ENCODE data around the gene HAAO. TPM values are rescaled to one million over a fixed set of nuclear protein-coding genes. Genes with fewer than 3 reads are reported as not detected.
A peak's percentile ranks its signal among the peaks of the same experiment; 100 is the strongest.

The HAAO gene
- polyA plus RNA-seq, 3 donors, result 10.5 to 29.6 (median 15.0) TPM

- H3K4me3 Mint-ChIP-seq, result peak overlapping the region; percentile 9 to 74
- no peak overlapping the region for H3K9ac ChIP-seq (ENCODE audit: insufficient read depth, low read length, poor library complexity, severe bottlenecking)
- H3K9me3 ChIP-seq (replicated peaks in 1 of 2; ENCODE audit: control insufficient read depth in 1 of 2, insufficient read depth in 1 of 2, low read length in 2 of 2), result peaks cover 0 to 2% of the 10 kb centered on the region in 2 donors
- TF ChIP-seq CTCF (IDR thresholded peaks at IDR 0.05), result no peak
- peak overlapping the region in 1 of 3 experiments; percentile 34 for H3K4me3 ChIP-seq (replicated peaks in 1 of 3; ENCODE audit: low read depth in 2 of 3, low read length in 3 of 3)
- peaks cover 0 to 5% (median 1%) of the 10 kb centered on the region in 7 donors for H3K9me3 Mint-ChIP-seq
- H3K4me2 ChIP-seq (replicated peaks; ENCODE audit: extremely low read depth, low read length, poor library complexity, severe bottlenecking), result peak overlapping the region; percentile 49
- WGBS (ENCODE audit: insufficient coverage), result 92% methylated on average over 35 of the region's 45 CpGs
- H3K36me3 Mint-ChIP-seq, result peaks cover 17 to 24% of the 10 kb centered on the region in 2 donors
- no peak for DNase-seq
- H3K27ac Mint-ChIP-seq, result peak overlapping the region; percentile 75 to 94 (median 79)
- peak overlapping the region; percentile 47 to 73 for H3K27ac ChIP-seq (ENCODE audit: low read depth in 1 of 2, low read length in 2 of 2)
- H3K79me2 ChIP-seq (ENCODE audit: insufficient read depth, low read length), result no peaks in the 10 kb centered on the region
- H2AFZ ChIP-seq (ENCODE audit: insufficient read depth, low read depth, low read length, poor library complexity, severe bottlenecking), result peak overlapping the region; percentile 74
- no peaks in the 10 kb centered on the region for H3K27me3 ChIP-seq (ENCODE audit: control insufficient read depth in 2 of 2, insufficient read depth in 2 of 2, low read length in 2 of 2)
- H4K20me1 ChIP-seq (ENCODE audit: insufficient read depth, low read length), result no peaks in the 10 kb centered on the region
- peaks cover 43 to 46% of the 10 kb centered on the region in 2 donors for H3K4me1 ChIP-seq (ENCODE audit: control insufficient read depth in 1 of 2, insufficient read depth in 2 of 2, low read length in 2 of 2)
- peaks cover 42% of the 10 kb centered on the region for H3K4me1 Mint-ChIP-seq
- no peaks in the 10 kb centered on the region for H3K36me3 ChIP-seq (replicated peaks in 1 of 2; ENCODE audit: control insufficient read depth in 1 of 2, insufficient read depth in 2 of 2, low read length in 2 of 2)
- peaks cover 0 to 5% (median 3%) of the 10 kb centered on the region in 3 donors for H3K27me3 Mint-ChIP-seq (ENCODE audit: low read depth in 3 of 3)
- intact Hi-C loops (cut with micrococcal nuclease), result loop anchor here in 1 of 2 donors (5.0 kb wide), 1 partner anchor 39 kb away; no protein-coding TSS in a partner anchor
Observed at GRCh38 chr2:42762823-42763804, 29.3 kb downstream of the HAAO start.

GRCh38 chr2:42762155-42762554 lies 30.2 kb downstream of the HAAO start:
- no peak for TF ChIP-seq CTCF (IDR thresholded peaks at IDR 0.05)
- H3K4me2 ChIP-seq (replicated peaks; ENCODE audit: extremely low read depth, low read length, poor library complexity, severe bottlenecking), result no peak overlapping the region
- H3K9me3 Mint-ChIP-seq, result peaks cover 0 to 5% (median 1%) of the 10 kb centered on the region in 7 donors
- no peak overlapping the region for H3K27ac Mint-ChIP-seq
- WGBS (ENCODE audit: insufficient coverage), result 92% methylated on average over 2 of the region's 5 CpGs
- no peak overlapping the region for H2AFZ ChIP-seq (ENCODE audit: insufficient read depth, low read depth, low read length, poor library complexity, severe bottlenecking)
- intact Hi-C loops (cut with micrococcal nuclease), result loop anchor here in 1 of 2 donors (5.0 kb wide), 1 partner anchor 40 kb away; no protein-coding TSS in a partner anchor
- no peak overlapping the region for H3K9ac ChIP-seq (ENCODE audit: insufficient read depth, low read length, poor library complexity, severe bottlenecking)
- H3K27me3 Mint-ChIP-seq (ENCODE audit: low read depth in 3 of 3), result peaks cover 0 to 5% (median 3%) of the 10 kb centered on the region in 3 donors
- no peaks in the 10 kb centered on the region for H4K20me1 ChIP-seq (ENCODE audit: insufficient read depth, low read length)
- no peaks in the 10 kb centered on the region for H3K27me3 ChIP-seq (ENCODE audit: control insufficient read depth in 2 of 2, insufficient read depth in 2 of 2, low read length in 2 of 2)
- peaks cover 43 to 46% of the 10 kb centered on the region in 2 donors for H3K4me1 ChIP-seq (ENCODE audit: control insufficient read depth in 1 of 2, insufficient read depth in 2 of 2, low read length in 2 of 2)
- H3K27ac ChIP-seq (ENCODE audit: low read depth in 1 of 2, low read length in 2 of 2), result no peak overlapping the region
- H3K79me2 ChIP-seq (ENCODE audit: insufficient read depth, low read length), result no peaks in the 10 kb centered on the region
- DNase-seq, result no peak
- H3K9me3 ChIP-seq (replicated peaks in 1 of 2; ENCODE audit: control insufficient read depth in 1 of 2, insufficient read depth in 1 of 2, low read length in 2 of 2), result peaks cover 0 to 2% of the 10 kb centered on the region in 2 donors
- peaks cover 18 to 24% of the 10 kb centered on the region in 2 donors for H3K36me3 Mint-ChIP-seq
- H3K4me1 Mint-ChIP-seq, result peaks cover 44% of the 10 kb centered on the region
- H3K4me3 ChIP-seq (replicated peaks in 1 of 3; ENCODE audit: low read depth in 2 of 3, low read length in 3 of 3), result no peak overlapping the region
- no peak overlapping the region for H3K4me3 Mint-ChIP-seq
- no peaks in the 10 kb centered on the region for H3K36me3 ChIP-seq (replicated peaks in 1 of 2; ENCODE audit: control insufficient read depth in 1 of 2, insufficient read depth in 2 of 2, low read length in 2 of 2)

Data from CD14-positive monocyte (primary cell).